Neural cell (in vitro differentiated cells): ENCODE measurements around the gene LUZP4.

ENCODE experiments used
- CTCF ChIP-seq: fragments of 450-650 bp; IDR thresholded peaks from 2 replicates; pipeline ENCODE4 v1.5.1; 2014; ENCODE audit warnings: antibody characterized with exemption, mild to moderate bottlenecking, moderate library complexity; ENCODE audit not compliant: poor library complexity, severe bottlenecking
- EZH2 ChIP-seq: fragments of 200-600, 300-800 bp; shearing (Covaris generic), sonication (generic); IDR thresholded peaks from 2 replicates; pipeline ENCODE4 v1.6.1; 2014; ENCODE audit warnings: antibody characterized with exemption, low read length, borderline replicate concordance, mild to moderate bottlenecking; ENCODE audit not compliant: insufficient read depth, poor library complexity, severe bottlenecking
- POLR2AphosphoS5 ChIP-seq: IDR thresholded peaks from 2 replicates; pipeline ENCODE4 v1.6.1; 2012

DNA sequence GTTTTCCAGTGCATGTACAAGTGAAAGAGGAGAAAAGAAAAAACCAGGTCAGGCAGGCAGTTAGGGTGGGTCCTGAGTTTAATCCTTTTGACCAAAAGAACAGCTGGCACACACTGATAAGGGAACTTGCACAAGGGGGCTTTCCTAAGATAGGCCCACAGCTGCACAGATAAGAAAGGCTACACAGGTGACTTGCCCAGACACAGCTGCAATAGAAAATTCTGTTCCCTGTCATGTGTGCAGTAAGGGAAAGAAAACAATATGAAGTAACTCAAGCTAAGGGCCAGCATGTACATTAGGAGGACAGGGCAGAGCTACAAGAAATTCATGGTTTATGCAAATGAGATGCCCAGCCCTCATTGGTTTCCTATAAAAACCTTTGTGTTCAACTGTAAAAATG lies 32.9 kb downstream of the LUZP4 start:
- no peak for TF ChIP-seq EZH2
- no peak for TF ChIP-seq POLR2AphosphoS5
- TF ChIP-seq CTCF: no peak
